ELF-1 (cell line): Measurements from ENCODE around the gene HNF4A.
"Not testable (repeated sequence)": the region's sequence is repeated elsewhere in the genome, so short reads cannot be mapped to it uniquely, and the experiment has no call there.

Experiments used
- DNase-seq: peaks from one replicate; pipeline ENCODE4 v3.0.0-alpha.2; 2016; ENCODE audit warnings: low read depth, low spot score

HNF4A gene

GRCh38 chr20:44345147-44345546, 10.4 kb upstream of the HNF4A start:
- no peak for DNase-seq

DNA sequence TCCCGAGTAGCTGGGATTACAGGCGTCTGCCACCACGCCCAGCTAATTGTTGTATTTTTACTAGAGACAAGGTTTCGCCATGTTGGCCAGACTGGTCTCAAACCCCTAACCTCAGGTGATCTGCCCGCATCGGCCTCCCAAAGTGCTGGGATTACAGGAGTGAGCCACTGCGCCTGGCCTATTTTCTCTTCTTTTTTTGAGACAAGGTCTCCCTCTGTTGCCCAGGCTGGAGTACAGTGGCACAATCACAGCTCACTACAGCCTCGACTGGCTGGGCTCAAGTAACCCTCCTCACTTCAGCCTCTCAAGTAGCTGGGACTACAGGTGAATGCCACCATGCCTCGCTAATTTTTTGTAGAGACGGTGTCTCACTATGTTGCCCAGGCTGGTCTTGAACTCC, 9.6 kb upstream of the HNF4A start:
- DNase-seq: not testable (repeated sequence)

GRCh38 chr20:44348168-44348659, 7.3 kb upstream of the HNF4A start:
- no peak for DNase-seq

DNA sequence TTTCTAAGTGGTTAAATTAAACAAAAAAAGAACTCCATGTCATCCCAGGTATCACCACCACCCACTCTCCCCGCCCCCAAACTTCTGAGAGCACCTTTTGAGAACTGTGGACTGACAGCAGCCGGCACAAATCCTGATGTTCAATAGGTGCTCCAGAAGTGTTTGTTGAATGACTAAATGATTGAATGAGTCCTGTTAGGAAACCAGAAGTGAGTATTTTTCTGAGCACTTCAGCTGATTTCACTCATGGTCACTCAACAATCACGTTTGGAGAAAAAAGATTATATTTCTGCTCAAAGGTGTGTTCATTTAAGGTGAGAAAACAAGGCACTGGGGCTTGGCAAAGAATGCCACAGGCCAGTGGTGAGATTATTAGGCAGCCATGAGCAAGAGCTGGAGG, 6.2 kb upstream of the HNF4A start:
- no peak for DNase-seq

GRCh38 chr20:44350567-44350966, 4.9 kb upstream of the HNF4A start:
- DNase-seq: no peak

DNA sequence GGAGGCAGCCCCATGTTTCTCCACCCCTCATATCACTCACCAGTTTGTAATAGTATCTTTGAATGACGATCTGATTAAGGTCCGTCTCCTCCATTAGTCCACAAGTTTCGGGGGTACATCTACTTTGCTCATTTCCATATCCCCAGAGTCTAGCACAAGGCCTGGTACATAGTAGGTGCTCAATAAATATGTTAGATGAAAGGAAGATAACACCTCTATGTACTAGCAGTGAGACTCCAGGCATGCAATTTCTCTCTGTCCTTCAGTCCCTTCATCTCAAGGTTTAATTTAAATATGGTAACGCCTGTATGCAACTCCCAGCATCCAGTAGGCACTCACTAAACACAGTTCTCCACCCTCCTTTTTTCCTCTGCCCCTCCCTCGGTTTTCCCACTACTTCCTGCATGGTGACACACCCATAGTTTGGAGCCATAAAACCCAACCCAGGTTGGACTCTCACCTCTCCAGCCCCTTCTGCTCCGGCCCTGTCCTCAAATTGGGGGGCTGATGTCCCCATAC, 461 bp upstream of the HNF4A start:
- DNase-seq: no peak

DNA sequence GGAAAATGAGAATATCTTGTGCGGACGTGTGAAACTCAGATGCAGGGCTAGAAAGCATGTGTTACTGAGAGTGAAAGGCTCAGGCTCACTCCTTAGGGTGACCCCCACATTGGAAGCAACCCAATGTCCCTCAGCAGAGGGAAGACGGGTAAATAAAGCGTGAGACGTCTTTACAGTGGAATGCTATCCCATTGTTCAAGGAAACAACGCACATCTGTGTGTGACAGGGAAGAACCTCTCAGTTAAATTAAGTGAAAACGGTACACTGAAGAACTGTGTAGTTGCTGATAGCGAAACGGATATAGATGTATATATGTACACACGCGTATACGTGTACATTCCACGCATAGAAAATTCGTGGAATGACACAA, 839 bp downstream of the HNF4A start:
- no peak for DNase-seq

- DNase-seq: no peak
These were observed 1.5 kb downstream of the HNF4A start for GRCh38 chr20:44357020-44357419.

- DNase-seq: no peak
These were observed 2.1 kb downstream of the HNF4A start for GRCh38 chr20:44357555-44358125.

- no peak for DNase-seq
These were observed 3.3 kb downstream of the HNF4A start for GRCh38 chr20:44358776-44359175.

DNA sequence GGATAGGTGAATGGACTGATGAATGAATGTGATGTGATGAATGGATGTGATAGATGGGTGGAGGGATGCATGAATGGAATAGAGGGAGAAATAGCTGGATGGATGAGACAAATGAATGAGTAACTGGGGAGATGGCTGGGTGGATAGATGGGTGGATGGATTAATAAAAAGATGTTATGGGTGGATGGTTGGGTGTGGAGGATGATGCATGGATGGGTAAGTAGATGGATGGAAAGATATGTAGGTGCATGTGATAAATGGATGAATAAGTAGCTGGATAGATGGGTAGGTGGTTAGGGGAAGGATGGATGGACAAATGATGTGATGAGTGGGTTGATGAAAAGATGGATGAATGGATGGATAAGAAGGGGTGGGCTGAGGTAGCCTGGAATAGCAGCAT, 4.7 kb downstream of the HNF4A start:
- DNase-seq: no peak

- no peak for DNase-seq
These were observed 5.5 kb downstream of the HNF4A start for GRCh38 chr20:44361021-44361420.

GRCh38 chr20:44362466-44362940, 7.0 kb downstream of the HNF4A start:
- DNase-seq: no peak

DNA sequence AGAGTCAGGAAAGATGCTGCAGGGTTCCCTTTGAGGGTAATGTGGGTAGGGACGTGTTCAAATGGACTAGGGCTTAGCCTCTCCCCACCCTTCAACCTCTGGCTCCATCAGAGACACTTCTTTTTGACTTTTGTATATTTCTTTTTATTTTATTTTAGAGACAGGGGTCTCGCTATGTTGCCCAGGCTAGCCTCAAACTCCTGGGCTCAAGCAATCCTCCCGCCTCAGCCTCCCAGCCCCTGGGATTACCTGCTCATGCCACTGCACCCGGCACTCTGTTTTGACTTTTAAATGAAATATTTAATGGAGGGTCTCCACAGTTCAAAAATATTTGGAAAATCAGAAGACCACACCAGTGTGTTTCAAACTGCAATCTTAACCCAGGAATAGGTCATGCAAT, 8.6 kb downstream of the HNF4A start:
- no peak for DNase-seq

DNA sequence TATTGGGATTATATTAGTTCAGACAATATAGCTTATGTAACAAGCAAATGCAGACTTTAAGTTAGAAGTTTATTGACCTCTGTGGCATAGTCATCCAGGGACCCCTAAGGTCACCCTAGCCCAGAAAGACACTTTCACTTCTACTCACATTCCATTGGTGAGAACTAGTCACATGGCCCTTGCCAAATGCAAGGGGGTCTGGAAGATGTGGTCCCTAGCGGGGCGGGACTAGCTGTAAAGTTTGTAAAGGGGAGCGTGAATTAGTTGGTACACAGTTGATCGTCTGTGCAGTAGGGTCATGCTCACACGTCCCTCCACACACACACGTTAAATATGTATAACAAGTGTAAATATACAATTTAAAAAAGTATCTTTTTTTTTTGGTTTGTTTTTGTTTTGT, 9.3 kb downstream of the HNF4A start:
- no peak for DNase-seq

GRCh38 chr20:44367746-44368145, 12.2 kb downstream of the HNF4A start:
- no peak for DNase-seq

GRCh38 chr20:44370639-44371218, 15.2 kb downstream of the HNF4A start:
- DNase-seq: peak; percentile 15

DNA sequence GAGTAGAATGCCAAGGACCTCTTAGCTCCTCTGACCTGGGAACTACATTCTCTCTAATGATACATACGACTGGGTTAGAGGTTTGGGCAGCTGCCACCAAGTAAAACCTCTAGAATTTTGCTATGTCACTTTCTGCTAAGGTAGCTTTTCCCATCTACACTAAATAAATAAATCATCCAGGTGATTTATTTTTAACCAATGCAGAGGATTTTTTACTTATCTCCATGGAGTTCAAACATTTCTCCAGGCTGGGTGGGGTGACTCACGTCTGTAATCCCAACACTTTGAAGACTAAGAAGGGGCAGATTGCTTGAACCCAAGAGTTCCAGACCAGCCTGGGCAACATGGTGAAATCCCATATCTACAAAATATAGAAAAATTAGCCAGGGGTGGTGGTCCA, 27.1 kb downstream of the HNF4A start:
- DNase-seq: no peak

- peak; percentile 73 for DNase-seq
These were observed 29.0 kb downstream of the HNF4A start for GRCh38 chr20:44384423-44385027.

- DNase-seq: peak; percentile 95
These were observed 33.0 kb downstream of the HNF4A start for GRCh38 chr20:44388466-44389023.

DNA sequence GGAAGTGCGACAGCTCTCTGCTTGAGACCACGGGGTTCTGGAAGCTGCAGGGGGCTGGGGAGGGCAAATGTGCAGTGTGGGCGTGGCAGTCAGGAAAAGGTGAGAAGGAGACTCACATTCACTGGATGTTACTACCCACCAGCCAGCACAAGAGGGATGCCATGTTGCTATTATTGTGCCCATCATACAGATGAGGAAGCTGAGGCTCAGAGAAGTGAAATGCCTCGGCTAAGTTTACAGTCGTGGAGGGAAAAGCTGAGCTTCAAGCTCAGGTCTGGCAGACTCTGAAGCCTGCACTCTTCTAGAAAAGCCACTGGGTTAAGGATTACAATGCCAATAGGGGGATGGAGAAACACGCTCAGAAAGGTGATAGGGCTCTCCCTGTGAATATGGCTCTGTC, 34.4 kb downstream of the HNF4A start:
- no peak for DNase-seq

- peak; percentile 29 for DNase-seq
These were observed 34.8 kb downstream of the HNF4A start for GRCh38 chr20:44390280-44390679.
